ENCODE results near the gene GCN1.

Gene GCN1

DNA sequence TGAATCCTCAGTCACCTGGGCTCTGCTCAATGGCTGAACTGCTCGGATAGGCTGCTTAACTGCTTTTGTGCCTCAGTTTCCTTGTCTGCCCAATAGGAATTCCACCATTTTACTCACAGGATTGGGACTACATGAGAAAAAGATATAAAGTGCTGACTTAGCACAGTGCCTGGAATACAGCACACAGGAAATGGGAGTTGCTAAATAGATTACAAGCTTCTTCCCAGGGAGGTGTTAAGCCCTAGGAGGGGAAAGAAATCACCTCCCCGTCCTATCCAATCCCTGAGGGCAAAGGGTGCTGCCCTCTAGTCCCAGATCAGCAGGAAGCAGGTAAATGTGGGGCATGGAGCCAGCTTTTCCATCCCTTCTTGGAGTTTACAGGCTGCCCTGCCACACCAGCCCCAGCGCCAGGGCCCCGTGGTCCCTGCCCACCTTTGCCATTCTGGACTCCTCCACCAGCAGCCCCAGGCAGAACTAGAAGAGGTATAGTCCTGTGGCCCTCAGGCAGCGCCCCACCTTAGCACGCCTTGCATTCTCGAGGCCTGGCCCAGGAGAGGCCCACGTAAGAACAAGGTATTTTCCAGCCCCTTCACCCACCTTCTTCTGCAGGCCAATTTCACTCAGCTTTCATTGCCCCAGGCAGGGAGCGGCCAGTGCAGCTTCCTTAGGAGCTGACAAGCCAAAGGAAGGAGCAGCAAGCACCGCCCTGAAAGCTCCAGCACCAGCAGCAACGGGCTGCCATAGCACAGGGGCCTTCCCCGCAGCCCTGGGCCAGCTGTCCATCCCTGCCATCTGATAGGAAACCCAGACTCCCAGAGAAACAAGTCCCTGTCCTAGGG, 35.2 kb upstream of the GCN1 start:
- DNase-seq: no peak

DNA sequence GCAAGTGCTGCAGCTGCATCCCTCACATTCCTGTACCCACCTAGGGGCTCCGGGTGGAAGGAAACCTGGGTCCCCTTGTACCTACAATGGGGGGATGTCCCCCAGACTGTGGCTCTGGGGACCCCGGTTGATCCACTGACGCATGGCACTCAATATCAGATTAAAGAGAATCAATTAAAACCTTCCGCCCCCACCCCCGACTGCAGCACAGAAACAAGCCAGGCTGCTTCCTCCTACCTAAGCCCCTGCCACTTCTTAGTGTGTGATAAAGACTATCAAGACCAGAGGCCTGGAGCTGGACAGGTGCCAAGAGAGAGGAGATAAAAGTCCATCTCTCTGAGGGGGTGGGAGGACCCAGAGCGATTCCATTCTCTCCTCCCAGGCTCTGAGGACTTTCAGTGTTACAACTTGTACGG, 34.6 kb upstream of the GCN1 start:
- DNase-seq: no peak

DNA sequence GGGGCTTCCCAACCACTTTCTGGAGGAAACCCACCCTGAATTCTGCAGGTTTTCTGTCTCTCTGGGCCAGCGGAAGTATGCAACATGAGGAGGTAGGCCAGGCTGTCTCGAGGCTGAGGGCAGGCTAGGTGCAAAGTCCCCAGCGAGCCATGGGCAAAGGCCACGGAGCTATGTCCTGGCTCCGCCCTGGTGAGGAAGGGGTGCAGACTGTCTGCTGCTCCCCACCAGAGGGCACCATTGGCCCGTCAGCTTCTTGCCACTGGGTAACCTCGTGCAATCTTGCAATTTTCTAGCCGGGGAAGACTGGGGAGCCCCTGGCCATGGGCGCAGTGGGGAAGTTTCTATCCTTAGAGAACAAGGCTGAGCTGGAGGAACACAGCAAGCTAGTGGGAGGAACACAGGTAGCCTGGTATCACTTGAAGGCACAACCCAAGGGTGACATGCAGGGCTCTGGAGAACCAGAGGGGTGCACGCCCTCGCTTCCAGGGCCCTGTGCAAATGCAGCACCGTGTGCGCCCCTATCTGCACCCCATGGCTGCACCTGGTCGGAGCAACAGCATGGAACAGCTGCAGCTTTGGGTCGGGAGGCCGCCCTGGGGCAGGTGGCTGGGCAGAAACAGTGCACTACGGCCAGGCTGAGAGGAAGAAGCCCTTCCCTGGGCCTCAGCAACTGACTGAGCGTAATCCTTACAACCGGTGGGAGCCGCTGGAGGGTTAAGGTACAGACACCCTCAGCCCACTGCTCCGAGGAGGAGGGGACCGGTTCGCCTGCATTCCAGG, 34.0 kb upstream of the GCN1 start:
- DNase-seq: peak; percentile 71 to 89 (median 80)

DNA sequence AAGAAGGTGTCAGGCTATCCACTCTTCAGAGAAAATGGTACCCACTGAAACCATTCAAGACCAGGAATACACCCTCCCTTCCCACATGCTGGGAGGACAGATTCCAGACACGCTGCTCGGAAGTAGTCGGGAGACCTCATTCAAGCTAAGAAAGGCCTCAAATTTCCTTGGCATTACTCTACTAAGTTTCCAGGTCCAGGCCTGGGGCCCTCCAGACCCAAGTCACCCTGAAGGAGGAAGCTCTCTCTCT, 33.5 kb upstream of the GCN1 start:
- no peak for DNase-seq

DNA sequence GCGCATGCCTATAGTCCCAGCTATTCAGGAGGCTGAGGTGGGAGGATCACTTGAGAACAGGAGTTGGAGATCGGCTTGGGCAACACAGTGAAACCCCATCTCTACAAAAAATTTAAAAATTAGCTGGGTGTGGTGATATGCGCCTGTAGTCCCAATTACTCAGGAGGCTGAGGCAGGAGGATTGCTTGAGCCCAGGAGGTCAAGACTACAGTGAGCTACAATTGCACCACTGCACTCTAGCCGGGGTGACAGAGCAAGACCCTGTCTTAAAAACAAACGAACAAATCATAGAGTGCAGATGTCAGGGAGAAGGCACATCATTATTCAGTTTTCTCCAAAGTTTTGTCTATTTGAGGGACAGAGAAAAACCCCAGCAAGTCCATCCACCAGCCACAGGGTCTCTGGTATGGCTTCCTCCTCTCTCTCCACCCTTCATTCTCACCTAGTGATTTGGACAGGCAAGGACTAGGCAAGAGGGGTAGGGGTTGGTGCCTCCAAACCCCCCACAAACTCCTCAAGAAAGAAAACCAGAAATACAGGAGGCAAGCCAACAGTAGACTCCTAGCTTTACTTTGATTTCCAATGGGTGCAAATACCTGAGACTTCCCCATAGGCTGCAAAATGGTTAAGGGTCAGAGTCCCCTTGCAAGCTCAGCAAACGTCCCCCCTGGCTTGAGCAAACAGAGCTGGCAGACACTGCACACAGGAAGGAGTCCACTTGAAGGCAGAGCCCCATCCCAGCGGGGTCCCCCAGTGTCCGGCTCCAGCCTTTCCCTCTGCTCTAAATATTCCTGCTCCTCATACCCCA, 32.9 kb upstream of the GCN1 start:
- DNase-seq: no peak

DNA sequence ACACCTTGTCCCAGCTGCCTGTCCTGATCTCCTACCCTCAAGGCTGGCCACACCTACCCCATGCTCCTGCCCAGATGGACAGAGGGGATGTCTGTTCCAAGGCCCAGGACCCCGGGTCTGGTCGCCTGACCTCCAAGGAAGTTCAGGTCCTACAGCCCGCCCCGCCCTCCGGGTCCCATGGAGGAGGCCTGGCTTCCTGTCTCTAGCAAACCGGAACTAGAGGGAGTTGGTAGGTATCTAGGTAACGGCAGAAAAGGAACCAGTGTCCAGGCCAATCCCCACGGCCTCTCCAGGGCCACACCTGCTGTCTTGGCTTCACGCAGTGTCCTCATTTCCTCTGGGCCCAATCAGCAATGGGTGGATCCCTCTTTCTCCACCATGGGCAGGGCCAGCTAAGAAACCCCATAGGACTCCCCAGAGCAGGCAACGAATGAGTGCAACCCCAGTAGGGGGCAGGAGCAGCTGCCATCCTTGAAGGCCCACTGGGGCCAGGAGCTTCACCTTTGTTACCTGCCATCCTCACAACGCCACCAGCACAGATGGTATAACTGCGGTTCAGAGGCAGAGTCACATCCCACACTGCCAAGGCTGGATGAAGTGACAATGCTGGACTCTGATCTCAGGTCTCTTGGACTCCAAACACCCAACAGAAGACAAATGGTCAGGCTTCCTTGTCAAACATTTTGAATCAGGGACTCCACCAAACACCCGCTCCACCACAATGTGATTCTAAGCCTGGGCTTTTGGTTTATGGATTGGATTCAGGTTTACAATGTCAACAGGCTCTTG, 31.5 kb upstream of the GCN1 start:
- peak in 1 of 5 donors; percentile 20 for DNase-seq

DNA sequence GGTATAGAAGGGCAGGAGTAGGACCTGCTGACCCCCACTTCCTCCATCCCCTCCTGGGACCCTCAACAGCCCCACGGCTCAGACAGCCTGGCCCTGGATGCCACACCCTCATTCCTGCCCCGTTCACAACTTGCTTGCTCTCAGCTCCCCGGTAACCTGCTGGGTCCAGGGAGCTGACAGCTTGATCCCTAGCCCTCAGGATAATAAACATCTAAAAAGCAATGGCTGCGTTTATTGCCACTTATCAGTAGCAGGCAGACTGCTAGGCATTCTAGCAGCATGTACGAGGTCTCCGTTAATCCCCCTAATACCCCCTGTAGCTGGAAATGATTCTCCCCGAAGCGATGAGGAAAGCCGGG, 30.7 kb upstream of the GCN1 start:
- no peak for DNase-seq

DNA sequence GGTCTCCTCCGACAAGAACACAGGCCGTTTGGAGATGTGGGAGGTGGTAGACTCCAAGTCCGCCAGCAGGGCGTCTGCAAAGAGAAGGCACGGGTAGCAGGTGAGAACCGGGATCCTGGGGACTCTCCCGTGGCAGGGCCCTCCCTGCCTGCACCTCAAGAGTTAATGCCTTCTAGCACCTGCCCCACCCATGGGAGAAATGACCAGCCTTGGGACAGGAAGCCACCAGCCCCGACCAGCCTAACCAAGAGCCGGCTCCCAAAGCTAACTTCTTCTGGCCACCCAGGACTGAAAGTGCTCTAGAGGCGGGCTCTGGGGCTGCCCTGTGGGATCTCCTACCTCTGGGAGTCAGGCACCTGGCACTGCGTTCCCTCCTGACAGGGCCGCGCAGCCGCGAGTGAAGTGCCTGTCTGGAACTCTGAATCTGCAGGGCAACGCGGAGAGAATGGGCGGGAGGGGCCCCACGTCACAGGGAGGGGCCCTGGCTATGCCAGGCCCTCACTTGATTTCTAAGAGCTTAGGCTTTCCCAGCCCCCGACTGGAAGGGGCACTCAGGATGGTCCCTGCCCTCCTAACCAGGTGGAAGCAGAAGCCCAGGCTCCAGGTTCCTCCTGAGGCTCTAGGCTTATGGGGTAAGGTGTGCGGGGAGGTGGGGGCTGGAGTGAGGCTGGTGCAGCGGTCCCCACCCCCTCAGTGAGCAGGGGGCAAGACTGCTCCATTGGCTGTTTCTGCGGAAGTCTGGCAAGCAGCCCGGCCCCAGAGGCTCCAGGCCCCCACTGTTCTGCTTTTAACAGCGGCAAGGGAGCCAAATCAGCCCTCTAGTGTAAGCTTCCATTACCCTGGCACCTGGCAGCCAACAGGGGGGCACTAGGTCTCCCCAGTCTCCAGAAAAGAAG, 30.0 kb upstream of the GCN1 start:
- DNase-seq: no peak

DNA sequence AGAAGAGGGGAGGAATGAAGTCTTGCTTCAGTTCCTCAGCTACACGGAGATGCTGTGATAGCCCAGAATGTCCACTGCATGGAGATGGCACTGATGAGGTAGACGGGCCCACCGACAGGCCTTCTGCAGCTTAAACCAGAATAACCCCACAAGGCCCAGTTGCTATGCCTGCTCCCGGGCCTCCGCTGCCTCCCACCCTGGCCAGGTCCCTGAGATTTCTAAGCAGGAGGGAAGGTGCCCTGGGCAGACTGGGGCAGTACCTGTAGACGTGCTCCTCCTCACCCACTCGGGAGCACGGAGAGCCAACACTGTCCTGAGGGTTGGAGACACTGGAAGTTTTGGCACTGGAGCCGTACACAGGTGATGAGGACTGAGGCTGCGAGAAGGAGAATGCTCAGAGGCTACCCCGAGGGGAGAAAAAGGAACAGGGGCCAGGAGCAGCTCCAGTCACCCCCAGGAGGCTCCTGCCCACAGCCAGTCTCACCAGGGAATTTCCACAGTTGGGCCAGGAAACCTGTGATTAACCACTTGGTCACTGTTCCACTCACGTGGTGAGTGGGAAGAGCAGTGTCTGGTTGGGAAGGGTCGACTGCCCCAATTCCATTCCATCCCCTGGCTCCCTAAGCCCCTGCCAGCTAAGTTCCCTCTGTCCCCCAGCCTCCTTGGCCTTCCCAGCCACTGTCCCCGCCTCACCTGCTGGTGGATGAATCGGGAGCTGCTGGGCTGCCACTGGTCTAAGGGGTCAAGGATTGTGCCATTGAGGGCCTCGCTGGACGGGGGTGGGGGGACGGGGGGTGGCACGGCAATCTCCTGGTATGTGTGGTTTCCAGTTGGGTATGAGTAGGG, 29.2 kb upstream of the GCN1 start:
- no peak for DNase-seq

DNA sequence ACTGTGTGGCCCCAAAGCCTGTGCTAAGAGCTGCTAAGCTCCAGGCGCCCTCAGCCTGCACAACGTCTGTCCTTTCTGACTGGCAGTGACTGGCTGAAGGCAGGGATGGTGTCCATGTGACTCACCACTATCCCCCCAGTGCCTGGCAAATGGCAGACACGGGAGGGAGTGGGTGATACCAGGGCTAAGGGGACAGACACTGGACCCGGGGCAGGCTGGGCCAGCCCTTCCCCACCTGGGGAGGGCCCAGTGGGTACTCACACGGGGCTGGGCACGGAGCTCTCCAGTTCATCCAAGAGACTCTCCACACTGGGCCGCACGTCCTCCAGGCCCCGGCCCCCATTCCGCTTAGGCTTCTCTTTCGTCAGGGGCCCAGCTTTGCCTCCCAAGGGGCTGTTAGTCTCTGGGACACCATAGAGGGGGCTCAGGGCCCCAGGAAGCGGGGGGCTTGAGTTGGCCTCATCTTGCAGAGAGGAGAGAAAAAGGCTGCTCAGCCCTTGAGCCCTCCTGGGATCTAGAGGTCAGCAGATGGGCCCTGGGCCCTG, 27.8 kb upstream of the GCN1 start:
- no peak for DNase-seq

DNA sequence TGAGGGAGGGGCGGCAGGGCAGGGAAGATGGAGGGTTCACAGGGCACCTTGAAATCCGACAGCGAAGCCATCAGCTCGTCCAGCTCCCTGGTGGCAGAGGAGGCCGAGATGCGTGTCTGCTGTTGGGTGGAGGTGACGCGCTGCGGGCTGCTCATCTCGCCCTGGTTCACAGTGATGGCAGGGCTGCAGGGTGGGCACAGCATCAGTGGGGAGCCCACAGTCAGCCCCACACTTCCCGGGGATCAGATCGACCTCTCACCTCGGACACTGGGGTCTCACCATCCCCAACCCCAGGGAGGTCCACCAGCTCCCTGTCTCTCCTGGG, 27.0 kb upstream of the GCN1 start:
- no peak for DNase-seq

DNA sequence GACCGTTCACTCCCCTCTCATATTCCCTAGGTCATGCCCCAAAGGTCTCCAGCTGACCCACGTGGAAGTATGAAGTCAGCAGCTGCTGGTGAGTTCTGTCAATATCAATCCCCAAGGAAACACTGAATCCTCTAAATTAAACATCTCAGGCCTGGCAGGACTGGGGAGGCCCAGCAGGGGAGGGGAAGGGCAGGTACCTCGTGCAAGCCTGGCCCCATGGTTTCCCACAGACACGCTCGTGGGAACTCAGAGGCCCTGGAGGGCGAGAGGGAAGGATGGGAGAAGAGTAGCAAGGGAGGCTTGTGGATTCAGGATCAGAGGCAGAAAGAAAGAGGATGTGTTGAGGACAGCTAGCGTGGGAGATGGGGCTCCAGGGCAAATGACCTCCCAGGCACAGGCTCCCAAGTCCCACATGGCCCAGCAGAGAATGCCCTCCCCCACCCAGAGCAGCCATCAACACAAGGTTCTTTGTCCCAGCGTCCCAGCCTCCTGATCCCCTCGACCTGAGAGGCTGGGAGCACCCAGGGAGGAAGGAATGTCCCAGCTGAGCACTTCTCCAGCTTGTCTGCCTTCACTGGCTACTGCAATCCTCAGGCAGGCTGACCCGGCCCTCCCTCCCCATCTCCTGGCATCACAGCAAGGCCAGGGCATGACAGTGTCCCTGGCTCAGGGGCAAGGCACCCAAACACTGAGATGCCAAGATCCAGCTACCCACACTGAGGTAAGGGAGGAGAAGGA, 26.5 kb upstream of the GCN1 start:
- DNase-seq: no peak

DNA sequence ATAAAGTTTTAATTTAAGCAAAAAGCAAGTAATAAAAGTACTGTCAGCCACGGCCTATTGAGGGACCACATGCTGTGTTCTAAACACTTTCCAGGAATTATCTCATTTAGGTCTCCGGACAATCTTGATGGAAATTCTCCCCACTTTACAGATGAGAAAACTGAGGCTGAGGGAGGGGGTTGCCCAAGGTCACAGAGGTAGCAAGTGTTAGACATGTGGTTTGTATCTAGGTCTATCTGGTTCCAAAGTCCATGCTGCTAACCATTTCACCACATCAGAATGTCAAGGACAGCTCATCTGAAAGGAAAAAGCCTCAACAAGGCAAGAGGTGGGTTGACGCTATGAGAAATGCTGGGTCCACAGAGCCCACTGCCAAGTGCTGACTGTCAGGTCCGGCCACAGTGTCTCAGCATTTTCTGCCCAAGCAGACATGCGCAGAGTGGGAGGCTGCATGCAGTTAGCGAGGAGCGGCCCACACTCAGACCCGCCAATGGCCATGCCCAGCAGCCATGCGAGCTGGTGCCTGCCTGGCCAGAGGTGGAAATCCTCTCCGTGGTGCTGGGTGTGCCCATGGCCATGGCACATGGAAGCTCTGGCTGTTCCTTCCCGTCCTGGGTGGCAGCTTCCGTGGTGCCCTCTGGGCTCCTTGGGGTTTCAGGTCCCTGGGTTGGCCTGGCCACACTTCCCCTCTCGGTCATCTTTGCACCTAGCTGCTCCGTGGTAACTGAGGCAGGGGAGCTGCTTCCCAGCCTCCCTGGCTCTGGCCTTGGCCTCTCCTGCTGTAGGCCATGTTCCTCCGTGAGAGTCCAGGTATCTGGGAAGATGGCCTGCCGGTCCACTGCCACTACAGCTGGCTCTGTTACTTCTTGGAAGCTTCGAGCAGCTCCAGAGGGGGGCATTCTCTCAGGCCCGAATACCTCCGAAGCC, 24.4 kb upstream of the GCN1 start:
- no peak for DNase-seq

DNA sequence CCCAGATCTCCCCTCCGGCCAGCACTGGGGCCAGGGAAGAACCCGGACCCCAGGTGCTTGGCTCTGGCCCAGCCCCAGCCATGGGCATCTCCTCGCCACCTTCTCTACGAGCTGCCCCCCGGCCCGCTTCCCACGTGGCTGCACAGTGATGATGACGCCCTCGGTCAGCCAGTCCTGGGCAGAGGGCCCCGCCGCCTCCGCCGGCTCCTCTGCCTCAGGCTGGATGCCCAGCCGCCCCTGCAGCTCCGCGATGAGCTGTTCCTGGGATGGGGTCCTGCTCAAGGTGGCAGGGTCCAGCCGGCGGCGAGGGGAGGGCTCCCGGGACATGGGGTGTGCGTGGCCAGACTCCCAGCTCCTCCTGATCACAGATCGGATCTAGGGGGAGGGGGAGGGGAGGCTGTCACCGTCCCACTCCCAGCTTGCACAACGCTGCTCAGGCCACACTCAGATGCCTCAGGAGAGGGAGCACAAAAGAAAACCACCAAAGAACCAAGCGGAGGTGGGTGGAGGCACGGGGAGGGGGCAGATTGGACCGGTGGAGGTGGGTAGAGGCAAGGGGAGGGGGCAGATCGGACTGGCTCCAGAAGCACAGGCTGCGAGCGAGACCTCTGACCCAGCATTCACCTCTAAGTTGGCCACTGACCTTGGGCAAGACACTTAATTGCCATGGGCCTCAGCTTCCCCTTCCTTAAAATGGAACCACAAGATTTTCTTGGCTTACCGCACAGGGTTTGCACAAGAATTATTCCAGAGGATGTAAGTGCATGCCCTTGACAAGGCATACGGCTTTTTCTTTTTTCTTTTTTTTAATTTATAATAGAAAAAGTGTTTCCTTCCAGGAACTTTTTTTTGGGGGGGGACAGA, 22.5 kb upstream of the GCN1 start:
- no peak for DNase-seq

DNA sequence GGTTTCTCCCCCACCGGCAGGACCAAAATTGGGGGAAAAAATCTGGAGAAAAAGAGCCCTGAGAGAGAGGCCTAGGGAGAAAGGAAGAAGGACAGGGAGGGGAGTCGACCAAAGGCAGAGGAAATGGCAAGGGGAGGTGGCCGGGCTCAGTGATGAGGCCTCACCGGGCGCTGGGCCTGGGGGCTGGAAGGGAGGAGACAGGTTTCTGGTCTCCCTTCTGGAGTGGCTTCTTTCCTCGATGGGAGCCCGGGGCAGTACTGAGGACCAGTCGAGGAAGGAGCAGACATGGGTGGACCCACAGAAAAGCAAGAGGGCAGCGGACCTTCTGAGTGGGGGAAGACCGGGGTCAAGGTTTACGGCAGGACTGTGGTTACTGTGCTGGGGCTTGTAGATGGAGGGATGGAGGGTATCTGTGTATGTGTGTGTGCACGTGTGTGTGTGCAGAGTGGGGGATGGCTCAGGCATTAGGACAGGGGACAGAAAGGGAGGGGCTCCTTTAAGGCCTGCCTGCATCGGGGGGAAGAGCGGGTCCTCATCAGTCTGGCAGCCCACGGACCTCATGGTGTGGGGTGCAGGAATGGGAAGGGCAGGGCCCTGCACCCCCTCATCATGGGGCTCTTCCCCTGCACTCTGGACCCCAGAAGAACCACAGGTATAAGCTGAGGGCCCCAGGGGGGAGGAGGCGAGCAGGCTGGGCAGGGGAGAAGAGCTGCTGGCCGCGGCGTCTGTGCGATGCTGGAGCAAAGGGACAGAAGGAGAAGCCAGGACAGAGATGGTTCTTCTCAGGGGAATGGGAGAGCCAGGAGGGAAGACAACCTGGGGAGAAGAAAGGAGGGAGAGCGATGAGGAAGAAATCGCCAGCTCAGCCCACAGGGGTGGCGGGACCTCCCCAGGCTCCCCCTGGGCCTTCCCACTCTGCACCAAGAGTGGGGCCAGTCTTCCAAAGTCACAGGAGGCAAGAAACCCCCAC, 21.5 kb upstream of the GCN1 start:
- no peak for DNase-seq

DNA sequence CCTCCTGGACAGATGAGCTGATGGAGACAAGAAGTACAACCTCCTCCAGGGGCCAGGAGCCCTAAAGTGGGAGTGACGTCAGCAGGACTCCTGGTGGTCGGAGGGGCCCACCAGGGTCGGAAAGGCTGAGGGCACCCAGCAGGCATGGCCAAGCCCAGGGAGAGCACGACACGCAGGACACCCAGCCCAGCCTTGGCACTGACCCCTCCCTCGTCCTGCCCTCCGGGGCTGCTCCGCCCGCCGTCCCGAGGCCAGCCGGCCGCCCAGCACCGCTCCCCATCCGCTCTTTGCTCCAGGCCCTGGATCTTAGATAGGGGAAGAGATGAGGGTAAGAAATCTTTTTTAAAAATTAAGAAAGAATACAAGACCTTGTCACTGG, 20.8 kb upstream of the GCN1 start:
- no peak for DNase-seq
